T-helper 2 cell treated with Interferon-gamma antibody and Interleukin-4, amounts not matched to agents 100 ng/mL and 5 ng/mL, for 36 hours (primary cell): ENCODE measurements around the gene GAL3ST2. TPM values are rescaled to one million over a fixed set of nuclear protein-coding genes. Genes with fewer than 3 reads are reported as not detected.
"Not testable (repeated sequence)": the region's sequence is repeated elsewhere in the genome, so short reads cannot be mapped to it uniquely, and the experiment has no call there.

Experiments
- intact Hi-C: fragments of 100-400 bp; cut with micrococcal nuclease; formaldehyde crosslinking; loops from one replicate; pipeline ENCODE4 v1.15.1; 2023
- total RNA-seq: library from RNA; stranded (reverse); gene quantifications from 2 replicates; pipeline ENCODE4 v1.2.3, GENCODE V29; 2022

Gene GAL3ST2
- total RNA-seq, 1 donor from 2014 or later: 0.61 TPM

DNA sequence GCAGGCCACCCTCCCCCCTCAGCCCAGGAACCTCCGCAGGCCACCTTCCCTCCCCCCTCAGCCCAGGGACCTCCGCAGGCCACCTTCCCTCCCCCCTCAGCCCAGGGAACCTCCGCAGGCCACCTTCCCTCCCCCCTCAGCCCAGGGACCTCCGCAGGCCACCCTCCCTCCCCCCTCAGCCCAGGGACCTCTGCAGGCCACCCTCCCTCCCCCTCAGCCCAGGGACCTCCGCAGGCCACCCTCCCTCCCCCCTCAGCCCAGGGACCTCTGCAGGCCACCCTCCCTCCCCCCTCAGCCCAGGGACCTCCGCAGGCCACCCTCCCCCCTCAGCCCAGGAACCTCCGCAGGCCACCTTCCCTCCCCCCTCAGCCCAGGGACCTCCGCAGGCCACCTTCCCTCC is 29.6 kb downstream of the GAL3ST2 start:
- intact Hi-C loops: not testable (repeated sequence)

DNA sequence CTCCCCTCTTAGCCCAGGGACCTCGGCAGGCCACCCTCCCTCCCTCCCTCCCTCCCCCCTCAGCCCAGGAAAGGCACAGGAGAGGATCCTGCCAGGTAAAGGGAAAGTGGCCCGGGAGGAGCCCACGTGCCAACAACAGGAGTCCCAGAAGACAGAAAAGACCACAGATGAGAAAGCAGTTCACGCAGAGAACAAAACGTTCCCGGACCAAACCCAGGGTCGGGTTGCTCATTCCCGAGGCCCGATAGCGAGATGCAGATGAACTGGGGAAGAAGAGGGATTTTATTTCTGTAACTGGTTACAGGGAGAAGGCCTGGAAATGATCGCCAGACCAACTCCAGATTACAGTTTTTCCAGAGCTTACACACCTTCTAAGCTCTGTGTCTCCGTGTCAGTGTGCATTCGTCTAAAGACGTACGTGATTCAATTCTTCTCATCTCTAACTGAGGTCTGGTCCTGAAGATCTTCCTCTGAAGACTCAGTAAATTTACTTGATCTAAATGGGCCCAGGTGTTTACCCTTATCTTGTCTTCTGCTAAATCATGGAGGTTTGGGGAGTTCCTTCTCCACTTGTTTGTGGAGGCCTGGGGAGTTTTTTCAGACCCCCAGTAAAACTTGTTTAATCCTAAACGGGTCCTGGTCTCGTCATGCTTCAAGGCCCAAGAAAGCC is 31.6 kb downstream of the GAL3ST2 start:
- intact Hi-C loops: no loop called here

DNA sequence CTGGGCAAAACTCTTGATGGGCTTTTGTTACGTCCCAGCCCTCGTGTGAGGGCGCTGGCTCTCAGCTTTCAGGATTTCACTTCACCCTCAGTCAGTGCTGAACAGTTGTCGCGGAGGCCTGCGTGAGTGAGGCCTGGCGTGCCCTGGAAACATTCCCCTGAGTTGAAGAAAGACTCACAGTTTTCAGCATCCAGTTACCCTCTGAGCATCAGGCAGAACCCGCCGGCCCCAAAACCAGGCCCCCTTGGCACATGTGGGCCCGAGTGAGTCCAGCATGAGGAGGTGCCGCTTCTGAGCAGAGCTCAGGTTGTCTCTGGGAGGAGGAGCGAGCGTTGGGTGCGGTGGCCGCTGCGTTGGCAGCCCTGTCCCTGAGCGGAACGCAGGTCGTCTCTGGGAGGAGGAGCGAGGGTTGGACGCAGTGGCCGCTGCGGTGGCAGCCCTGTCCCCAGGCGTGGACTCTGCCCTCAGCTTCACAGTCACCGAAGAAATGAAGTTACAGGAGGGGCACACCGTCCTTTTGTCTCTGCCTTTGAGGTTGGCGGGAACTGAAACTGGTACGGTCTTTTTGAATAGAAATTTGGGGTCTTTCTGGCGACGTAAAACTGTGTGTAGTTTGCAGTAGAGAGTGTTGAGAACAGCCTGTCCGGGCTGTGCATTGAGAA is 32.2 kb downstream of the GAL3ST2 start, which contains the start of gene NEU4:
Gene NEU4, plus strand, starts transcription at position 473 of the 662 bp plus-strand sequence. CDS start 5,292 bp downstream, outside the sequence.
- intact Hi-C loops: no loop called here

DNA sequence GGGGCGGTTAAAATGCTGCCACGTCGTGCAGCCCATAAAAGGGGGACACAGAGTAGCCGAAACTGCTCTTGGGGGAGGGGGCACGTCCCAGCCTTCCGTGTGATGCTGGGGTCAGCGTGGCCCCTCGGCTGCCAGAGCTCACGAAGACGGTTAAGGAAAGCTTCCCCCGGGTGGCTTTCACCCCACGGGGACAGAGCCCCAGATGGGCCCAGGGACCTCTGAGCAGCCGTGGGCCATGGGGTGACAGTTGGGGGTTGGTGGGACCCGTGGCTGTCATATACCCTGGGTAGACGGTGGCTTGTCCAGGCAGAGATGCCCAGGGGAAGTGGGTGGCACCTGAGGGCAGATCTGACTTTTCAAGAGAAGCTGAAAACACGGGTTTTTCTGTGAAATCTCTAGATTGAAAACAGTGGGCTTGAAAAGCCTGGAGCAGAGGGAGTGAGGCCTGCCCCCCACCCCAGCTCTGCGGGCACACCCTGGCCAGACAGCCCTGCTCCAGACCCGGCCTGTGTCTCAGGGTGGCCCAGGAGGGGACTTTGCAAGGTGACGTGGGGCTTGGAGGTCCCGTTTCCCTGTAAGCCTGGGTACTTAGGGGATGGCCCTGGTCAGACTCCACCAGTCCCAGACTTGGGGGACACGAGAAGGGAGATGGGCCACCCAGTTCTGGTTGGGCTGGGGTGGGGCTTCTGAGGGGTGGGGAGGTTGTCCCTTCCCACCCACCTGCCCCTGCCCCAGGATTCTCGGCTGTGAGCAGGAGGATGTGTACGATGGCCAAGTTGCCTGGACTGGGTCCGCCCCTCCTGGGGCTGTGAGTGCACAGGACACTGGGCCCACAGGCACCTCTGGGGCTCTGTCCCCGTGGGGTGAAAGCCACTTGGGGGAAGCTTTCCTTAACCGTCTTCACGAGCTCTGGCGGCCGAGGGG is 33.0 kb downstream of the GAL3ST2 start:
- intact Hi-C loops: no loop called here

DNA sequence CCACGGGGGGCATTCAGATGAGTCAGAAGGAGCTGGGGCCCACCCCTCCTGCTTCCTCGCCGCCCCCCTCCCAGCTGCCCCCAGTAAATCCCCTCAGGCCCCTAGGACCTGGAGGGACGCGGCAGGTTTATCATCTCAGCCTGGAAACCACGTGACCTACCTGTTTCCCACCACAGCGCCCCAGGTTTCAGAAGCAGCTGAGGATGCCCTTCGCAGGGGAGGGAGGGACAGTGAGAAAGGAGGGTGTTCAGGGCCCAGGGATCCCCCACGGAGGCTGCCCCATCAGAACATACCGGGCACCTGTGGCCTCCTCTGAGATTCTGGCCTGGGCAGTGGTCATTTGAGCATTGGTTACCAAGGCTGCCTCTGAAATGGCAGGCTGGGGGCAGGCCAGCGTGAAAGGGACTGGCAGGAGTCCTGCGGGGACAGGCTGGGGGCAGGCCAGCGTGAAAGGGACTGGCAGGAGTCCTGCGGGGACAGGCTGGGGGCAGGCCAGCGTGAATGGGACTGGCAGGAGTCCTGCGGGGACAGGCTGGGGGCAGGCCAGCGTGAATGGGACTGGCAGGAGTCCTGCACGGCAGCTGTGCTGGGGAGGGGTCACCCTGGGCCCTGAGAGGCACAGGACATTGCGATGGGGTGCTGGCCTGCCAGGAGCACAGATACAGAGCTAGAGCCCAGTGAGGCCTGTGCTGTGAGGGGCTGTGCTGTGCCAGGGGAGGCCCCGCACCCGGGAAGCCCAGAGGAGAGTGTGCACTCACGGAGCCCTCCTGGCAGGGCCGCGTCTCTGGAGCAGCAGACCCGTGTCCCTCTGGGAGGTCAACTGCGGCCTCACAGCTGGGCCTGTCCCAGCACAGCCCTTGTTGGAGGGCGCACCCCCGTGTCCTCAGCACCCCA is 33.9 kb downstream of the GAL3ST2 start:
- intact Hi-C loops: no loop called here

DNA sequence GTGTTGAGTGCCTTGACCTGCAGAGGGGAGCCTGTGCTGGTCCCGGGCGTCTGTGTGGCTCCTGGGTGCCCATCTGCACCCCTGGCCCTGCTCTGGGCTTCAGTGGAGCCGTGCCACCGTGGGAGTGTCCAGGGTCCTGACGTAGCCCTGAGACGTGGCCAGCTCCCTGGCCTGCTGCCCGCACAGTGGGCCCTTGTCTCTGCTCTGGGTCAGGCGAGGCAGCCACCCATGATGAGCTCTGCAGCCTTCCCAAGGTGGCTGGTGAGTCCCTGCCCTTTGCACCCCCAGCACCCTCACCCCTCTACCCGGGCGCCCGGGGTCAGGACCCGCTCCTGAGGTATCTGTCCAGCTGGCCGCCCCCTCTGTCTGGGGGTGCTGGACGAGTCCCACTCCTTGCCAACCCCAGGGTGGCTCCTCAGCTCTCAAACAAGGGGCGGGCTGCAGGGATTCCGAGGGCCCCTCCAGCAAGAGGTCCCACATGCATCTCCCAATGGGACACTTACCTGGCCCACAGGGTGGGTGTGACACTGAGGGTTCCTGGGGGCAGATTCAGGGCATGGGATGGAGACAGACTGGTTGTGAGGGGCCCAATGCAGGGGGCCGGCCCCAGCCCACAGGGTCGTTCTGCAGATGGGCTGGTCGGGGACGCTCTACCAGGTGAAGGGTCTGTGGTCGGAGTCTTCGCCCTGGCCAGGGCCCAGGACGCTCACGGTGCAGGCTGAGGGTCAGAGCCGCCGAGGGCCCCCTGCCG is 34.8 kb downstream of the GAL3ST2 start:
- intact Hi-C loops: no loop called here

DNA sequence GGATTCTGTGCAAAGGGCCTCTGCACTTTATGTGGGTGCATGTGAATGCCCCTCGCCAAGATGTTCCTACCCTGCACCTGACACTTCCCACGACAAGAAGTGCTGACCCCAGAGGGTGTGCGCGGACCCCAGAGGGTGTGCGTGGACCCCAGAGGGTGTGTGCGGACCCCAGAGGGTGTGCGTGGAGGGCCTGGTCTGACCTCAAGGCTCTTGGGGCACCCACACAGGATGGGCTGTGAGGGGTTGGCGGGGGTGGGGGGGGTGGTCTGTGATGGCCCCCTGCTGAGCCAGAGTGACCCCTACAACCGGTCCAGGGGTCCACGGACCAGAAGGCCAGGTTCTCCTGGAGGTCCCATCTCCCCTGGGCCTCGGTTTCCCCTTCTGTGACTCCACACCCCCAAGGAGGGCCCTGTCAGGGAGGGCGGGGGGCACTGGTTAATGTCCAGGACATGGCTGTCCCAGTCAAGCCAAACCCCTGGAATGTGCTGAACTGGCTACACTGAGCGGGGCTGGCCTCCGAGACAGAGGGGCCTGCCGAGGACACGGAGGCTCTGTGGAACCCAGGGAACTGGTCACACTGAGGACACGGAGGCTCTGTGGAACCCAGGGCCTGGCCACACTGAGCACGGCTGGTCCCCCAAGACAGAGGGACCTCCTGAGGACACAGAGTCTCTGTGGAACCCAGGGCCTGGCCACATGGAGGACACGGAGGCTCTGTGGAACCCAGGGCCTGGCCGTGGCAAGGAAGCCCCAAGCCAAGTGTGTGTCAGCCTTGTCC is 35.5 kb downstream of the GAL3ST2 start:
- intact Hi-C loops: no loop called here

DNA sequence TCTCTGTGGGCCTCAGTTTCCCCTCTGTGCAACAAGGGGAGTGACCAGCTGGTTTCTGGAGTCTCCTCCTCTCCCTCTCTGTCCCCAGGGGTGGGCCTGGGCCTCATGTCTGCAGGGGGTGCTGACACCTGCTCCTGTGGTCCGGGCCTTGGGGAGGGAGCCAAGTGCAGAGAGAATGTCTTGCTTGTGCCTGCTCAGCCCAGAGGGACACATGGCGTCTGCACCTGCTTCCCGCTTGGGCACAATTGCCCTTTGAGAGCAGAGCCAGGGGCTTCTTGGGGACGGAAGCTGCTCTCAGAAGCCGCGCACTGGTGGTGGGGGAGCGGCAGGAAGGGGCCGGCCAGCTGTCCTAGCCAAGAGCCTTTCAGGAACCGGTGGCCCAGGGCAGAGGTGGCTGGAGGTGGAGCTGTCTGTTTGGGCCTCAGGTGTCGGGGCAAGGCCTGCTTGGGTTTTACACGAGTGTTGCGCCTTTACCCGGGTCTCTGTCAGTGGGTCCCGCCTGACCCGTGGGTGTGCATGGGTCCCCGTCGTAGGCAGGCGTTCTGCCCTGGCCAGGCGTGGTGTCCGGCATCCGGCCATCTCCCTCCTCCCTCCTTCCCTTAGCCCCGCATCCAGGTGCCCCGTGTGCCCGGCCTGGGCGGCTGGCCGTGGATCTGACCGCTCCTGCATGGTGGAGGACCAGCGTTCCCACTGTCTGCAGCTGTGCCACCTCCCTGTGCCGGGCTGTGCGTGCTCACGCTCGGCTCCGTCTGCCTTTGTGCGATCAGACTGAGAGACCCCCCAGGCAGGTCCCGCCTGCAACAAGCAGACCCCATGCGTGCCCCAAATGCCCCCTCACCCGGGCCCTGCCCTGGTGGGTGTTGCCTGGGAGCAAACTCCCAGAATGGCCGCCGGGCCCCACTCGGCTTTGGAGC is 36.4 kb downstream of the GAL3ST2 start:
- intact Hi-C loops: no loop called here

DNA sequence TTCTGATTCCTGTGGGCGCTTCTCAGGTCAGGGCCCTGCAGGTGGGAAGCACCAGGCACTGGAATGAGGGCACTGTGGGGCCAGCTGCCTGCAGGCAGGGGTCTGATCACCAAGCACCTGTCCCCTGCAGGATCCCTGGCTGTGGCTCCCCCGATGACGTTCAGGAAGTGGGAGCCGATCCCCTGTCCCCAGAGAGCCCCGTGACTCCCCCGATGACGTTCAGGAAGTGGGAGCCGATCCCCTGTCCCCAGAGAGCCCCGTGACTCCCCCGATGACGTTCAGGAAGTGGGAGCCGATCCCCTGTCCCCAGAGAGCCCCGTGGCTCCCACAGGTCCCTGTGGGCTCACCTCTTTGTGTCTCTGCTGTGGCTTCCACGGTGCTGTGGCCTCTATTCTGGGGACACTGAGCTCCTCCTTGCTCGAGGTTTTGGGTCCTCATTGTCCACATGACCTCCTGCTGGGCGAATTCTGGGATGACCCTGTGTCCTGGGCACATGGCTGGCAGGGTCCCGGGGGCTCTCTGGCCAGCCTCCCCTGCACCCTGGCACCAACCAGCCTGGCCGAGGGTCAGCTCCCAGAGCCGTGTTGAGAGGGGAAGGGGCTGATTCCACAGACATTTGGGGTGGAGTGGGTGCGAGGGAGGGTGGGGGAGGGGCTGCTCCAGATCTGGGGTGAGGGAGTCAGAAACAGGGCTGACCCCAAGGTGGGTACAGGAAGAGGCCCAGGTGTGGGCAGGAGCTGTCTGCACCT is 37.2 kb downstream of the GAL3ST2 start:
- intact Hi-C loops: no loop called here

DNA sequence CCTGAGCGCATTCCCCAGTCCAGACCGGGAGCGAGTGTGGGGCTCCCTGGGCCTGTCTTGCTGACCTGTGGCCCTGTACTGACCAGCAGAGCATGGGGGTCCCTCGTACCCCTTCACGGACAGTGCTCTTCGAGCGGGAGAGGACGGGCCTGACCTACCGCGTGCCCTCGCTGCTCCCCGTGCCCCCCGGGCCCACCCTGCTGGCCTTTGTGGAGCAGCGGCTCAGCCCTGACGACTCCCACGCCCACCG is 37.7 kb downstream of the GAL3ST2 start:
- intact Hi-C loops: no loop called here

DNA sequence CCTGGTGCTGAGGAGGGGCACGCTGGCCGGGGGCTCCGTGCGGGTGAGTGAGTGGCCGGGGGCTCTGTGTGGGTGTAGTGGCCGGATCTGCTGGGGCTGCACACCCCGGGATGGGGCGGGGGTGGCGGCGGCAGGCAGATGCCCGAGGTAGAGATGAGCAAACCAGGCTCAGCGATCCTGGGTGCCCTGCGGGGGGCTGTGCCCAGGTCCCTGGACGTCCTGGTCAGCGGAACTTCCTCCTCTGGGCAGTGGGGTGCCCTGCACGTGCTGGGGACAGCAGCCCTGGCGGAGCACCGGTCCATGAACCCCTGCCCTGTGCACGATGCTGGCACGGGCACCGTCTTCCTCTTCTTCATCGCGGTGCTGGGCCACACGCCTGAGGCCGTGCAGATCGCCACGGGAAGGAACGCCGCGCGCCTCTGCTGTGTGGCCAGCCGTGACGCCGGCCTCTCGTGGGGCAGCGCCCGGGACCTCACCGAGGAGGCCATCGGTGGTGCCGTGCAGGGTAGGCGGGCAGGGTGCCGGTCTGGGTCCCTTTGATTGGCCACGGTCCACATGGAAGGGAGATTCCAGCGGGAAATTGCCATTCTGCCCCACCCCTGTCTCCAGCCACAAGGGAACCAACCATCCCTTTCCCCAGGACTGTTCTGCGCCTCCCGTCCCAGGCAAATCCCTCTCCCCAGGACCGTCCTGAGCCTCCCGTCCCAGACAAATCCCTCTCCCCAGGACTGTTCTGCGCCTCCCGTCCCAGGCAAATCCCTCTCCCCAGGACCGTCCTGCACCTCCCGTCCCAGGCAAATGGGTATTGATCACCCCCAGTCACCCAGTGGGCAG is 38.2 kb downstream of the GAL3ST2 start:
- intact Hi-C loops: no loop called here

DNA sequence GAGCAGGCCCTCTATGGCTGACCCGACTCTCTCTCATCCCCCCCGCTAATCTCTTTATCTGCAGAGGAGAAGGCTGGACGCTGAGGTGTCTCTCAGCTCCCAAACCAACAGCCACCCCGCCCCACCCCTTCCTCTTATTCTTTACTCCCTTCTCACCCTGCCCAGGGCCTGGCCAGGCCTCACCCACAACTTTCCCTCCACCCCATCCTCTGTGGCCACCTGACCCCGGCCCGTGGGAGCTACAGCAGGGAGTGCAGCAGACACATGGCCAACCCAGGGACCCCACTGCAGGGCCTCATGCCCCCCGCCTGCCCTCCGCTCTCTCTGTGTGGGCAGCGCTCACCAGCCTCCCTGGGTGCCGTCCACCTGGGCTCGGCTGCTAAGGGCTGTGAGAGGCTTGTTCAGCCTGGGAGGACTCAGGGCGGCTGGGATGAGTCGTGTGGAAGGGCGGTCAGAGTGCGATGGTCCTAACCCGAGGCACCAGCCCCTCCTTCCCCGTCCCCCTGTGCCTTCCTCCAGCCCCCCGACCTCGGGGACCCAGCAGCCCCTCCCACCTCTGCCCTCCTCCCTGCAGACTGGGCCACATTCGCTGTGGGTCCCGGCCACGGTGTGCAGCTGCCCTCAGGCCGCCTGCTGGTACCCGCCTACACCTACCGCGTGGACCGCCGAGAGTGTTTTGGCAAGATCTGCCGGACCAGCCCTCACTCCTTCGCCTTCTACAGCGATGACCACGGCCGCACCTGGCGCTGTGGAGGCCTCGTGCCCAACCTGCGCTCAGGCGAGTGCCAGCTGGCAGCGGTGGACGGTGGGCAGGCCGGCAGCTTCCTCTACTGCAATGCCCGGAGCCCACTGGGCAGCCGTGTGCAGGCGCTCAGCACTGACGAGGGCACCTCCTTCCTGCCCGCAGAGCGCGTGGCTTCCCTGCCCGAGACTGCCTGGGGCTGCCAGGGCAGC is 39.1 kb downstream of the GAL3ST2 start:
- intact Hi-C loops: no loop called here

DNA sequence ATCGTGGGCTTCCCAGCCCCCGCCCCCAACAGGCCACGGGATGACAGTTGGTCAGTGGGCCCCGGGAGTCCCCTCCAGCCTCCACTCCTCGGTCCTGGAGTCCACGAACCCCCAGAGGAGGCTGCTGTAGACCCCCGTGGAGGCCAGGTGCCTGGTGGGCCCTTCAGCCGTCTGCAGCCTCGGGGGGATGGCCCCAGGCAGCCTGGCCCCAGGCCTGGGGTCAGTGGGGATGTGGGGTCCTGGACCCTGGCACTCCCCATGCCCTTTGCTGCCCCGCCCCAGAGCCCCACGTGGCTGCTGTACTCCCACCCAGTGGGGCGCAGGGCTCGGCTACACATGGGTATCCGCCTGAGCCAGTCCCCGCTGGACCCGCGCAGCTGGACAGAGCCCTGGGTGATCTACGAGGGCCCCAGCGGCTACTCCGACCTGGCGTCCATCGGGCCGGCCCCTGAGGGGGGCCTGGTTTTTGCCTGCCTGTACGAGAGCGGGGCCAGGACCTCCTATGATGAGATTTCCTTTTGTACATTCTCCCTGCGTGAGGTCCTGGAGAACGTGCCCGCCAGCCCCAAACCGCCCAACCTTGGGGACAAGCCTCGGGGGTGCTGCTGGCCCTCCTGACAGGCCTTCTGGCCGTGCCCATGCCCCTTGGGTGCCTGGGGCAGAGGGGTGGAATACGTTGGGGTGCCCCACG is 40.0 kb downstream of the GAL3ST2 start:
- intact Hi-C loops: no loop called here

DNA sequence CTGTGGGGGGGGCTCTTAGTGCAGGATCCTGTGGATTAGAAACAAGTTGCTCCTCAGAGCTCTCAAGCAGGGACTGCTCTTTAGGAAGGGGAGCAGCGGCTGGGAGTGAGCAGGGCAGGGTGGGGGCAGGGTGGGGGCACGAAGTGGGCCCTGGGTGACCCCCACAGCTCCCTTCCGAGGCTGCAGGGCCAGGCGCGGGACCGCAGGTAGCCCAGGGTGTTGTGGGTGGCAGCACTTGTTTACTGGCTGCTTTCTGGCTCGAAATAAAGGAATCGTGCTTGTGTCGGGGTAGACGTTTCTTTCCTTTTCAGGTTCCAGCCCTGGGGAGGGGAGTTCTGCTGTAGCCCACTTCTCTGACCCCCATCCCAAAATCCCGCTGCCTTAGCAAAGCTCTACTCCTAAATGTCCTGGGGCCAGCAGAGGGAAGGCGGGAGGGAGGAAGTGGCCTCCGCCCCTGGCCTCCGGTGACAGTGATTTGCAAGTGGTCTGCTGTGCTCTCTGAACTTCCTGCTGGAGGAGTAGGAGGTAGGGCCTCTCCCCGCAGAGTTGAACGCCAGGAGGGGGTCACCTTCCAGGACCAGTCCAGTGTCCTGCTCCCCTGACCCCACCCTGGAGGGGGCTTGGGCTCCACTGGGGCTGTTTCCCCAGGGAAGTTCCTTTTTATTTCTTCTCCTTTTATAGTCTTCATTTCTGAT is 40.7 kb downstream of the GAL3ST2 start:
- intact Hi-C loops: no loop called here

DNA sequence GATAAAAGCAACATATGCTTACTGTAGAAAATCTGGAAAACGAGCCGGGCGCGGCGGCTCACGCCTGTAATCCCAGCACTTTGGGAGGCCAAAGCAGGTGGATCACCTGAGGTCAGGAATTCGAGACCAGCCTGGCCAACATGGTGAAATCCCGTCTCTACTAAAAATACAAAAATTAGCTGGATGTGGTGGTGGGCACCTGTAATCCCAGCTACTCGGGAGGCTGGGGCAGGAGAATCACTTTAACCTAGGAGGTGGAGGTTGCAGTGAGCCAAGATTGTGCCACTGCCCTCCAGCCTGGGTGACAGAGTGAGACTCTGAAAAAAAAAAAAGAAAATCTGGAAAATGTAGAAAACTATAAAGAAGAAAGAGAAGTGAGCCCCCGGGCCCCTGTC is 41.2 kb downstream of the GAL3ST2 start:
- intact Hi-C loops: not testable (repeated sequence)
